HCT116 (cell line): ENCODE results near the gene COBL.

ENCODE experiments used
- POLR2AphosphoS5 ChIP-seq: IDR thresholded peaks from 2 replicates; pipeline ENCODE4 v1.6.1; 2011; ENCODE audit warnings: mild to moderate bottlenecking, low read depth, low read length, moderate library complexity
- SRF ChIP-seq: IDR thresholded peaks from 2 replicates; pipeline ENCODE4 v1.6.1; 2012; ENCODE audit warnings: low read depth
- TF ChIP-seq, protein P1 (sequence below), 3 experiments: fragments of 200-600 bp in 1 of 3; sonication (generic) in 1 of 3; IDR thresholded peaks in 2 of 3; conservative IDR thresholded peaks in 1 of 3; 2 replicates each; pipeline ENCODE4 v1.5.1; 2012 to 2017; ENCODE audit warnings: low read depth in 2 of 3, low read length in 2 of 3, antibody characterized with exemption in 1 of 3, borderline replicate concordance in 1 of 3, control low read depth in 1 of 3, mild to moderate bottlenecking in 1 of 3, mixed read lengths in 1 of 3, mixed run types in 1 of 3, moderate library complexity in 1 of 3; ENCODE audit not compliant: insufficient read depth in 1 of 3

DNA sequence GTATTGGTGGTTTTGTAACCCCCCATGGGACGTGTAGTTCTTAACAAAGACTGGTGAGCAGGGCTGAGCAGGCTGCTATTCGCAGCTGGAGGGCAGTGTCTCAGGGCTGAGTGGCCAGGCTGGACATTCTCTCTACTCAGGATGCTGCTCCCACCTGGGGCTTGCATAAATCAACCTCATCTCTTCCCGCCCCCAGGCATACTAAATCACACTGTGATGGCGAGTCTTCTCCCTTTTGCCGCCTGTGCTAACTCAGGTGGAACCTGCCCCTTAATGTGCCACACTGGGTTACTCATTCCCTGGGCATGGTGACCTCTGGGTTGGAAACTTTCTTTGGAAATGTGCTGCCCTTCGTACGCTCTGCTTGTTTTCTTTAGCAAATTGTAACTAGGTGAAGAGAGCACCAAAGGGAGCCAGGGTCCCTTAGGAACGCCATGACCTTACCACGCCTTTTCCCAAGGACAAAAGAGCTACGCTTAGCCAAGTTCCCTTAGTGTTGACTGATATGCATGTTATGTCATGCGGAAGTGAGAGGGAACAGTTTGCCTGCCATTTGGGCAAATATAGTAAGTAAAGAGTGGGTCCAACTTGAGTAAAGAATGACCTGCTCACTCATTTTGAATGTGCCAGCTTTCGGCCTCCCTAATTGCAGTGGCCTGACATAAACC is 40.4 kb upstream of the COBL start:
- TF ChIP-seq POLR2AphosphoS5 (no peak), SRF (no peak)
- TF ChIP-seq, protein P1, sequence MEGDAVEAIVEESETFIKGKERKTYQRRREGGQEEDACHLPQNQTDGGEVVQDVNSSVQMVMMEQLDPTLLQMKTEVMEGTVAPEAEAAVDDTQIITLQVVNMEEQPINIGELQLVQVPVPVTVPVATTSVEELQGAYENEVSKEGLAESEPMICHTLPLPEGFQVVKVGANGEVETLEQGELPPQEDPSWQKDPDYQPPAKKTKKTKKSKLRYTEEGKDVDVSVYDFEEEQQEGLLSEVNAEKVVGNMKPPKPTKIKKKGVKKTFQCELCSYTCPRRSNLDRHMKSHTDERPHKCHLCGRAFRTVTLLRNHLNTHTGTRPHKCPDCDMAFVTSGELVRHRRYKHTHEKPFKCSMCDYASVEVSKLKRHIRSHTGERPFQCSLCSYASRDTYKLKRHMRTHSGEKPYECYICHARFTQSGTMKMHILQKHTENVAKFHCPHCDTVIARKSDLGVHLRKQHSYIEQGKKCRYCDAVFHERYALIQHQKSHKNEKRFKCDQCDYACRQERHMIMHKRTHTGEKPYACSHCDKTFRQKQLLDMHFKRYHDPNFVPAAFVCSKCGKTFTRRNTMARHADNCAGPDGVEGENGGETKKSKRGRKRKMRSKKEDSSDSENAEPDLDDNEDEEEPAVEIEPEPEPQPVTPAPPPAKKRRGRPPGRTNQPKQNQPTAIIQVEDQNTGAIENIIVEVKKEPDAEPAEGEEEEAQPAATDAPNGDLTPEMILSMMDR (IDR thresholded peaks at IDR 0.05 in 2 of 3, conservative IDR thresholded peaks at IDR 0.05 in 1 of 3; ENCODE audit: borderline replicate concordance in 1 of 3, insufficient read depth in 1 of 3, low read depth in 2 of 3, low read length in 2 of 3), result no peak
